GM13977 (cell line): ENCODE data around the gene SLC4A7.

Experiments
- DNase-seq: peaks from one replicate; pipeline ENCODE4 v3.0.0; 2012; ENCODE audit warnings: low spot score
- in situ Hi-C: fragments of 300-500 bp; cut with MboI; formaldehyde crosslinking; loops from one replicate; pipeline ENCODE4 v1.12.0; 2022; ENCODE audit warnings: low sequenced_read_pairs, low pct_unique_long_range_greater_than_20kb, mixed read lengths, inconsistent platforms; ENCODE audit not compliant: unreplicated experiment
- TF ChIP-seq, protein P1 (sequence below): IDR thresholded peaks from 2 replicates; pipeline ENCODE4 v1.5.1; 2012; ENCODE audit warnings: mild to moderate bottlenecking, control low read depth; ENCODE audit not compliant: insufficient read depth; ENCODE audit errors: extremely low read depth, missing control alignments

The SLC4A7 gene

DNA sequence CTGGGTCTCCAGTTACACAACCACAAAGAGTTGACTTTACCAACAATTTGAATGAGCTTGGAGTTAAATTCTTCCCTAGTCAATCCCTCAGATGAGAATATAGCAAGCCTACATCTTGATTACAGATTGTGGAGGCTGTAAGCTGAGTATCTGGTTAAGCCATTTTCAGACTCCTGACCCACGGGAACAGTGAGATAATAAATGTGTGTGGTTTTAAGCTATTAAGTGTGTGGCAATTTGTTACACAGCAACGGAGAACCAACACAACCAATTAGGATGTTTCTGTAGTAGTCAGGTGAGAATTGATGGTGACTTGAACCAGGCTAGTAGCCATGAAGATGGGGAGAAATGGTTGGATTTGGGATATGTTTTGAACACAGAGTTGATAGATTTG lies 37.7 kb upstream of the SLC4A7 start:
- TF ChIP-seq, protein P1, sequence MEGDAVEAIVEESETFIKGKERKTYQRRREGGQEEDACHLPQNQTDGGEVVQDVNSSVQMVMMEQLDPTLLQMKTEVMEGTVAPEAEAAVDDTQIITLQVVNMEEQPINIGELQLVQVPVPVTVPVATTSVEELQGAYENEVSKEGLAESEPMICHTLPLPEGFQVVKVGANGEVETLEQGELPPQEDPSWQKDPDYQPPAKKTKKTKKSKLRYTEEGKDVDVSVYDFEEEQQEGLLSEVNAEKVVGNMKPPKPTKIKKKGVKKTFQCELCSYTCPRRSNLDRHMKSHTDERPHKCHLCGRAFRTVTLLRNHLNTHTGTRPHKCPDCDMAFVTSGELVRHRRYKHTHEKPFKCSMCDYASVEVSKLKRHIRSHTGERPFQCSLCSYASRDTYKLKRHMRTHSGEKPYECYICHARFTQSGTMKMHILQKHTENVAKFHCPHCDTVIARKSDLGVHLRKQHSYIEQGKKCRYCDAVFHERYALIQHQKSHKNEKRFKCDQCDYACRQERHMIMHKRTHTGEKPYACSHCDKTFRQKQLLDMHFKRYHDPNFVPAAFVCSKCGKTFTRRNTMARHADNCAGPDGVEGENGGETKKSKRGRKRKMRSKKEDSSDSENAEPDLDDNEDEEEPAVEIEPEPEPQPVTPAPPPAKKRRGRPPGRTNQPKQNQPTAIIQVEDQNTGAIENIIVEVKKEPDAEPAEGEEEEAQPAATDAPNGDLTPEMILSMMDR: no peak
- in situ Hi-C loops: no loop called here
- DNase-seq: no peak

DNA sequence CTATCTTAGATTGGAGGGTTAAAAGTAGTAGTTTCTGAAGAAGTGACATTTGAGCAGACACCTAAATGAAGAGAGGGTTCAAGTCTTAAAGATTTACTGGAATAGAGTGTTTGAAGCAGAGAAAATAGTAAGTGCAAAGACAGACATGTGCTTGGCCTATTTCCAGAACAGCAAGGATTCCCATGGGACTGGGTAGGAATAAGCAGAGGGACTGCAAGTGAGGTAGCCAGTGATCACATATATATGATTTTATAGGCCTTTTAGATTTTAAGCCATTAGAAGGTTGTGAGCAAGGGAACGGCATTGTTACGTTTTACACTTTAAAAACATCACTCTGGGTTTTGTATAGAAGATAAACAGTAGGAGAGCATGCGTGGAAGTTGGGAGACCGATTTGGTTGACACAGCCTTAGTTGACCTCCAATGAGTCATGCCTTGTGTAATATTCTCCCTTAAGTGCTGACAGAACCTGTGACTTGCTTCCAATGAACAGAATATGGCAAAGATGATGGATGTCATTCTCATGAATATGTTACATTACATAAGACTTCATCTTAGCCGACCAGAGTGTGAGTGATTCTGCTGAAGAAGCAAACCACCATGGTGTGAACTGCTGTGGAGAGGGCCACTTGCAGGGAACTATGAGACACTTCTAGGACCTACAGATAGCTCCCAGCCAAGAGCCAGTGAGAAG lies 37.1 kb upstream of the SLC4A7 start:
- TF ChIP-seq, protein P1: no peak
- no peak for DNase-seq
- in situ Hi-C loops: no loop called here

- TF ChIP-seq, protein P1: no peak
- in situ Hi-C loops: no loop called here
- DNase-seq: no peak
These were observed 27.7 kb upstream of the SLC4A7 start for GRCh38 chr3:27511724-27512422.

- TF ChIP-seq, protein P1: no peak
- DNase-seq: no peak
- in situ Hi-C loops: no loop called here
These were observed 25.2 kb upstream of the SLC4A7 start for GRCh38 chr3:27509376-27509775.

- in situ Hi-C loops: no loop called here
- no peak for DNase-seq
- TF ChIP-seq, protein P1: no peak
These were observed 24.2 kb upstream of the SLC4A7 start for GRCh38 chr3:27508424-27508823.

DNA sequence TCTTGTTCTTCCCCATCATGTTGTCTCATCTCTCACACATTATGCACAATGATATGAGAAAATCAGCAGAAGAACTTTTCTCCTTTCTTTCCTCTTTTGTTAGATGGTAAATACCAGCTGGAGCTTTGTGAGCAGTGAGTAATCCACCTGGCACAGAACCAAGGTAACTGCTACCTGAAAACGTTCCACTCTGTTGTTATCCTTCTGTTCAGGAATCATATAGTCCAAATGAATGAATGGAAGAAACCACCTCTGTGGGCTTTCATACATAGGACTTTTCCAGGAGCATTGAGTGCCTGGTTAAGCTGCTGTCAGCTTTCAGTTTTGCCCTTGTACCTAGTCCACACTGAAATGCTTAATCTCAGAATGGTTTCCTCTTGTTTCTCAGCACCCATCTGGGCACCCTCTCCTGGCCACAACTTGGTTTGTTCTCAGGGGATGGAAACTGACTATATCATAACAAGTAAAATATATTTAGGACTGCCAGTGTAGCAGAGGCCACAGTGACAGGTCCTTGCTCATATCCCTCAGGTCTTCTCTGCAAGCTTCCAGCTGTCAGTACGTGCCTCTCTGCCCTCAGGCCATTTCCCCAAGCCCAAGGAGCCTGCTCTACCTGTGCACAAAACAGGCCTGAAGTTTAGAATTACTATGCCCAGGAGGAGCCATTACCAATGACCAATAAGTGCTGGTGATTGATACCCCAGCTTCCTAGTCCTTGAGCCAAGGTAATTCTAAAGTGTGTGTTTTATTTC lies 23.5 kb upstream of the SLC4A7 start:
- TF ChIP-seq, protein P1: no peak
- no peak for DNase-seq
- in situ Hi-C loops: no loop called here
